ENCODE measurements around the gene KRT77.

DNA sequence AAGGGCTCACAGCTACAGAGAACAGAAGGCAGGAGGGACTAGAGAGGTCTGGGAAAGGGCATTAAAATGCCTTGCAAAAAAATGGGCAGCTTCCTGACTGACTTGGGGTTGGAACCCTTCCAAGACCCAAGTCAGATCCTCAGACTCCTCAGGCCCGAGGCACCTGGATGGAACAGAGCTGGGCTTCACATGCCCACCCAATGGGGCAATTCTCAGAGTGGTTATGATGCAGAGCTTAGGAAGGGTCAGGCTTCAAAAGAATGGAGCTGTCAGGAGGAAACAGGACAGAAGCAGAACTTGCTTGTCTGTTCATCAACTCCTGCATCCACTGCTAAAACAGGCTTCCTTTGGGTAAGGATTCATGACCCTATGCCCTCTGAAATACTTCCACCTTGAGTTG is 13.4 kb downstream of the KRT77 start:
- TF ChIP-seq BHLHE40 (IDR thresholded peaks at IDR 0.05; ENCODE audit: borderline replicate concordance) (no peak), SUZ12 (IDR thresholded peaks at IDR 0.05) (no peak), FOXA1 (IDR thresholded peaks at IDR 0.05) (no peak), FOXK2 (IDR thresholded peaks at IDR 0.05) (no peak), FOXM1 (IDR thresholded peaks at IDR 0.05; ENCODE audit: borderline replicate concordance) (no peak), ARNT (IDR thresholded peaks at IDR 0.05) (no peak)
